GM18520 (cell line): Measurements from ENCODE around the gene CHCHD3.

Source experiments
- ATAC-seq: cut with Tn5 transposase; IDR thresholded peaks from one replicate; pipeline ENCODE4 v1.9.1; 2021; ENCODE audit not compliant: unreplicated experiment

The CHCHD3 gene

DNA sequence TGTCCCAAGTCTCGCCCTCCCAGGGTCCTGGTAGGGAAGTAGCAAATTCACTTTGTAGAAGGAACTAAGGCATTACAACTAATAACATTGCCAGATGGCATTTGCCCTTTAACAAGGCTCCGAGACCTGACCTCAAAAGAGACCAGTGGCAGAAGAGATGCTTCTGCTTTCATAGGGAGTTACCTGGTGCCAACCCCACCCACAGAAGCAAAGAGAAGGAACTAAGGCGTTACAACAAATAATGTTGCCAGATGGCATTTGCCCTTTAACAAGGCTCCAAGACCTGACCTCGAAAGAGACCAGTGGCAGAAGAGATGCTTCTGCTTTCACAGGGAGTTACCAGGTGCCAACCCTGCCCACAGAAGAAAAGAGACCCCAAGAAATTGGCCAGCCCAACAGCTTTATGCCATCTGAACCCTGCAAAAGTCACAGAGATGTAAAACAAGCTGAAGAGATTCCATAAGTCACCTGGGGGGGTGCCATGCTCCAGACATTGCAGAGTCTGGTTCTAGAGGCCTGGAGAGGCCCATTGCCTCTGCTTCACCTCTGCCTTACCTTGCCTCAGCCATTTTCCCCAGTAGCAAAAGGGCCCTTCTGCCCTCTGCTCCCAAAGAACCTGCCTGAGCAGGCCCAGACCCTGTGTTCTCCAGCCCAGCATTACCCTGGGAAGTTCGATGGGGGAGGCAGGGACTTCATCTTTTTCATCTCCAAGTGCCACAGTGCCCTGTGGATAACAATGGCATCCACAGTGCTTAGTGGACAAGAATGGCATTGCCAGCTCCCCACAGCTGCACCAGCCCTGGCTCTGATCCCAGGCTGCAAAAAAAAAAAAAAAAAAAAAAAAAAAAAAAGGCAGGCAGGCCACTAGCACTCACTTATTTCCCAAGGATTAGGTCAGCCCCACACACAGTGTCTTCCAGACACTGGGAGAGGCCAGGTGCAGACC is 326.1 kb downstream of the CHCHD3 start:
- ATAC-seq: no peak

DNA sequence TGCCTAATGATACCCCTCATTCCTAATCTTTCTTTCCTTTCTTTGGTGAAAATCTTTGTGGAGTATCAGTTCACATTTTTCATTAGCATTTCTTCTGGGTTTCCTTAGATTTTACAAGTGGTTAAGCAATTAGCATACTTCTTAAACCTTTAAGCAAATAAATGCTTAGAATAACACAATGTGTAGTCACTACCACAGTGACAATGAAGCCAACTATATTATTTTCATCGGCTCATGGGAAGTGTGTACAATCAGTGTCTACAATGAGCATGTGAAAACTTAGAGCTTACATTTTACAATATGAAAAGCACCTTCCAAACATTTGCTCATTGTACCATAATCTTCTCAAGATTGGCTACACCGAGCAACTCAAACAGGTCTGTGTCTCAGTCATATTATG is 329.5 kb downstream of the CHCHD3 start:
- ATAC-seq: no peak

DNA sequence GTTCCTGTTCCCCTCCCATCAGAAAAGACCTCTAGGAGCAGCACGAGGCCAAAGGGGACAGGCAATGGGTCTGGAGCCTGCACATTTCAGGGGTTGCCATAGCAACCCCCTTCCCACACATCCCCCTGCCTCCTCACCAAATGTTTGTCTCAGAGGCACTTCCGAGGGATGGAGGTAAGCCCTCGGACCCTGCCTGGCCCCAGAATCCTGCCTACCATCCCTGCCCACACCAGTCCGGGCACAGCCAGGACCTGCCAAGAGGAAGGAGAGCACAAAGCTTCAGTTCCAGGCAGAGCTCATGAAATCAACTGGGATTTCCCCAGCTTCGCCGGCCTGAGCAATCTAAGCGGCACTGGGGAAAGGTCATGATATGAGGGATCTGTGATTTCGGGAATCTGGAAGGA is 330.6 kb downstream of the CHCHD3 start:
- no peak for ATAC-seq

DNA sequence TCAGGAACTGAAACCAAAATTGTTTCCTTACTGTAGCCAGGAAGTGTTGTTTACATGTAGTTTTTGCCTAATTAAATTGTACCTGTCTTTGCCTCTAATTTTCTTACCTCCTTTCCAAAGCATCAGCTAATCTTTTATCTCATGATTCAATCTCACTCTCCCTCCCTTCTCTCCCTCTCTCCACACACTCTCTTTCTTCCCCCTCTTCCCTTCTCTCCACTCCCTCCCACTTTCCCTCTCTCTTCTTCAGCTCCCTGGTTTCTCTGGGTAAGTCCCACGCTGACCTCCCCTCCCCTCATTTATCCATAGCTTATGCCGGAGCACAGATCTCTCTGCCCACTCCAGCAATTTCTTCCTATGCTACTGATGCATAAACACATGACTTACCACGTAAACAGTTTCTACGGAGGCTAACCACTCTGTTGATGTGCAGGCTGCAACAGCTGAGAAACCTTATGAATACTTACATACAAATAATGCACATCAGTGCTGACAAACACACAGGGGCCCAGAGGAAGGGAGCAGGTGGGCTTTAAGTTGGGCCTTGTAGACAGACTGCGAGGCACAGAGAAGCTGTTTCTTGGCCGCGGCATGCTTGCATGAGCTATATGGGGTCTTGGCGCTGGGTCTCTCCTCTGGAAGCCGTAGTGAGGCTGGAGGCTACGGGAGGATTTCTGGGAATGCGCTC is 331.2 kb downstream of the CHCHD3 start:
- ATAC-seq: no peak

DNA sequence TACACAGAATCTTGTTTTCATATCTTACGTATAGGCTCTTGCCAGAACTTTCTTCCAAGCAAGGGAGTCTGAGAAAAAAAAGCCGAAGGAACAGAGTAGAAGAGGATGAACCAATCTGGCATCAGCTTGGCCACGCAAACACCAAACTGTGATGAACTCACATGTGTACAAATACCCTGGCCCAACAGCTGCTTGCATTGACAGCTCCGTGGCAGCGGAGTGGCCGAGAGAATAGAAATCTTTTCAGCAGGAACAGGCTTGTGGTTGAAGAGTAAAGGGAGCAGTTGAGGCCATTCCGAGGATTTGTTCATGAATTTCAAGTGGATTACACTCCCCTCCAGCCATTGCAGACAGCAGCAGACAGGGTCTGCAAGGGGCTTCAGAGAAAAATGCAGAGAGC is 331.8 kb downstream of the CHCHD3 start:
- no peak for ATAC-seq

DNA sequence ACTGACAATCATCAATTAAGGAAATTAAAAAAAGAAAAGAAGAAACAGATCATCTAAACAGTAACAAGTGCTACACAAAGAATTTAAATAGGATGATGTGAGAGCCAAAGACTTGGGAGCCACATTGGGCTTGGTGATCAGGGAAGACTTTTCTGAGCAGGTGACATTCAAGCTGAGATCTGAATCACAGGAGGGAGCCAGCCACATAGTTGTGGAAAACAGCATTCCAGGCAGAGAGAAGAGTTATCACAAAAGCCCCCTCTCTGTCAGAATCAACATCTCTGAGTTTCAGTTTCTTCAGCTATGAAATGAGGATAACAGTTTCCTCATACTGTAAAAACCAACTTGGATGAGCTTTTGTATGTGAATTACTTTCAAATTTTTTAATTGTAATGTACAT is 336.4 kb downstream of the CHCHD3 start:
- ATAC-seq: no peak

DNA sequence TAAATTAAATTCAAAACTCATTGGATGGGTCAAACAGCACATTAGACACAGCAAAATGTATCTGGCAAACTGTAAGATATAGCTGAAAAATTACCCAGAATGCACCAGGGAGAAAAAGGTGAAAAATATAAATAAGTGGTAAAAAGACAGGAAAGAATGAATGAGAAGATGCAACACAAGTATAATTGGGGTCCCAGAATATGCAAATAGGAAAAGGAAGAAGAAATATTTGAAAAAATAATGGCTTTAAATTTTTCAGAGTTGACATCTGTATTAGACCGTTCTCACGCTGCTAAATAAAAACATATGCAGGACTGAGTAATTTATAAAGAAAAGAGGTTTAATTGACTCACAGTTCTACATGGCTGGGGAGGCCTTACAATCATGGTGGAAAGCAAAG is 337.9 kb downstream of the CHCHD3 start:
- ATAC-seq: no peak

DNA sequence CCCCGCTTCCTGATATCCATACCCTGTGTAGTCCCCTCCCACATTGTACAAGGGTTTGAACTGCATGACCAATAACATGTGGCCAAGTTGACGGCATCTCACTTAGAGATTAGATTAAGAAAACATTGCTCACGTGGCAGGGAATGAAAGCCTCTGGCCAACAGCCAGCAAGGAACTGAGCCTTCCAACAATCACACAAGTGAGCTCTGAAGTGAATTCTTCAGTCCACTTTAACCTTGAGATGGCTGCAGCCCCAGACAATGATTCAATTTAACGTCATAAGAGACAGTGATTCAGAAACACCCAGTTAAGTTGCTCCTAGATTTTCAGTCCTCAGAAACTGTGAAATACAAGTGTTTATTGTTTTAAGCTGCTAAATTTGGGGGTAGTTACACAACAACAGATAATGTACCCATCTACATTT is 339.7 kb downstream of the CHCHD3 start:
- no peak for ATAC-seq

DNA sequence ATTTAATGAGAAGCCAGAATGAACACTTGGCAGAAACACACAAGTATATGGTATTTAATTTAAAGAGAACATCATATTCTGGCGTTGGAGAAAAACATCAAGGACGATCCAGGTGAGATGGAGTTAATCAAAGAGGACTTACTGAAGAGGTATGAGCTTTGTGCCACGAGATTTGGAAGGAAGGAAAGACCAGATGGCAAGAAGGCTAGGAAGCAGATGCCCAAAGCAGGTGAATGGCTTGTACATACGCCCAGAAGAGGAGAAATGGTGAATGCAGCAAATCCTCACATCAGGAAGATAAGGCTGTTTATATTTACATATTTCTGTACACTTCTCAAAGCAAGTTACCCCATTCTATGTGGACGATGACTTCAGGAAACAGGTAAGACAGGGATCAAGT is 341.7 kb downstream of the CHCHD3 start:
- ATAC-seq: no peak

DNA sequence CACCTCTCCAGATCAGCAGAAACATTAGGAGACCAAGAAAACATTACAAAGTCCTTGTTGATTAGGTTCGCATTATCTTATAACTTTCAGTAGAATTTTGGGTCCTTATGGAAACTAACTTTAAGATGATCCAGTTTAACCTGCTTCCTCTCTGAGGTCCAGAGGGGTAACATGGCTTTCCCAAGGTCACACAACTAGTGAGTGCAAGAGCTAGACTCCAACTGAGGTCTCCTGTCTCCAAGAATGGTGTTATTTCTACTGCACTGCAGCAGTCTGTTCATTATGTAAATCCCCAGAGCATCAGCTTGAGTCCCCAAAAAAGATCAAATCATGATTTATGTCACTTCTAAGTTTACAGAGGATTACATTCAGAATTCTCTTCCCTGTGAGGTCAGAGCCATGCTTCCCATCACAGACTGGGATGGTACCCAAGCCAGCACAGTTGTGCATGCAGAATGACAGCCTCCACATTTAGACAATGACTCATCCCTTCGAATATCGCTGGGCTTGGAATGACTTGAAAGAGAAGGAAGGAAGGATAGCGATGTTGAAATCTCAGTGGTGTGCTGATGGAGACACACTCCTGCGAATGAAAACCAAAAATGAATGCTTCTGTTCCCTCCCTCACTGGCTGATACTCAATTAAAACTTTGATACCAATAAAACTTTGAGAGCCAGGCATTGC is 342.5 kb downstream of the CHCHD3 start:
- ATAC-seq: no peak

DNA sequence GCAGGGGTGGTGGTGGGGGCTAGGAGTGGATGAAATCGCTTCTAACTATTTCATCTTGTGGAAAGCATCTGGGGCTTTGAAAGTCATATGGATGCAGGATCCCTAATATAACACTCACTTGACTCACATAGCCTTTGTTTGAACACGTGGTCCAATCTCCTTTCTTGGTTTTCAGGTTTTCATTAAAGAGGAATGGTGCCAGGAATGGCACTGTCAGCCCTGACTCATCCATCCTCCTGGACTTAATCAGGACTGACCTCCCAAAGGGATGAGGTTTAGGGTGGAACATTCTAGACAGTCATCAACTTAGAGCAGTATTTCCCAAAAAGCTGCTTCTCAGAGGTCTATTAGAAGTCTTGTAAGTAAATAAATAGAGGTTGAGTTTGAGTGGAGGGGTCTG is 343.6 kb downstream of the CHCHD3 start:
- no peak for ATAC-seq

DNA sequence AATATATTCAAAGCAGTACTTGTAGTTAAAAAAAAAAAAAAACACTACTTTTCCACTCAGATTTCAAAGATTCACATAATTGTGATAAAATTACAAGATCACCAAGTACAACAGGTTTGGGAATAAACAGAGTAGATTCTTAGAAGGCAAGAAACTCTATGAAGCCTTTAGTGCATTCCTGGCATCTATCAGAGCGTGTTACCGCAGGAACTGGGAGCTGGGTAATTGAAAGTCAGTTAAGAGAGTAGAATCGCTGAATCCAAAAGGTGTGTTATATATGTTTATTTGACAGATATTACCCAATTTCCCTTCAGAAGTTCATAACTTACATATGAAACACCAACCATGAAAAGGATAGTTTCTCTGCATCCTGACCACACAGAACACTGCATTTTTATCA is 346.4 kb downstream of the CHCHD3 start:
- ATAC-seq: no peak
